Thyroid gland (tissue), 4 donors: ENCODE data around the gene MPZL2.

ENCODE experiments used
- CTCF ChIP-seq, 6 experiments: fragments of 200-600 bp in 3 of 6; fragments of 450-650 bp in 3 of 6; sonication (generic) in 3 of 6; IDR thresholded peaks; one replicate each; pipeline ENCODE4 v1.5.1; 2016 to 2019; ENCODE audit warnings: antibody characterized with exemption in 6 of 6, mild to moderate bottlenecking in 2 of 6, inconsistent platforms in 1 of 6, moderate library complexity in 1 of 6
- POLR2A ChIP-seq, 2 donors: fragments of 450-650 bp; IDR thresholded peaks; one replicate each; pipeline ENCODE4 v1.6.1; 2017; ENCODE audit warnings: antibody characterized with exemption in 2 of 2, mild to moderate bottlenecking in 2 of 2, moderate library complexity in 1 of 2

- TF ChIP-seq CTCF (IDR thresholded peaks at IDR 0.05) (no peak), POLR2A (IDR thresholded peaks at IDR 0.05) (peak in 1 of 2 donors; percentile 64)
Measured at GRCh38 chr11:118251858-118252652, 12.0 kb downstream of the MPZL2 start, which contains the start of gene MPZL3.
